Neural crest cell (in vitro differentiated cells): ENCODE data around the gene PIK3R1. TPM values are rescaled to one million over a fixed set of nuclear protein-coding genes. Genes with fewer than 3 reads are reported as not detected.

ENCODE experiments used
- DNase-seq: peaks from one replicate; pipeline ENCODE4 v3.0.0; 2021; ENCODE audit warnings: low read depth, mixed read lengths, low spot score
- H3K27ac Mint-ChIP-seq: one replicate; pipeline ENCODE4 v1.8.0; 2021; ENCODE audit warnings: mild to moderate bottlenecking, mixed read lengths; ENCODE audit not compliant: unreplicated experiment
- H3K27me3 Mint-ChIP-seq: 2 replicates; pipeline ENCODE4 v1.8.0; 2021; ENCODE audit warnings: low read depth, mild to moderate bottlenecking, mixed read lengths
- H3K36me3 Mint-ChIP-seq: 2 replicates; pipeline ENCODE4 v1.8.0; 2021; ENCODE audit warnings: low read depth, mild to moderate bottlenecking, mixed read lengths
- H3K4me1 Mint-ChIP-seq: 2 replicates; pipeline ENCODE4 v1.8.0; 2021; ENCODE audit warnings: mixed read lengths
- H3K4me3 Mint-ChIP-seq: one replicate; pipeline ENCODE4 v1.8.0; 2021; ENCODE audit warnings: mild to moderate bottlenecking, mixed read lengths
- H3K9me3 Mint-ChIP-seq: 2 replicates; pipeline ENCODE4 v1.8.0; 2021; ENCODE audit warnings: mixed read lengths
- total RNA-seq: library from RNA; stranded (reverse); gene quantifications from 2 replicates; pipeline ENCODE4 v1.2.1, GENCODE V29; 2021
- TF ChIP-seq, protein P1 (sequence below): fragments of 200-600 bp; sonication (generic); conservative IDR thresholded peaks from 2 replicates; pipeline ENCODE4 v1.5.0; 2021; ENCODE audit warnings: antibody characterized with exemption, mild to moderate bottlenecking

Gene PIK3R1
- total RNA-seq, 1 donor from 2014 or later: 59.9 TPM

DNA sequence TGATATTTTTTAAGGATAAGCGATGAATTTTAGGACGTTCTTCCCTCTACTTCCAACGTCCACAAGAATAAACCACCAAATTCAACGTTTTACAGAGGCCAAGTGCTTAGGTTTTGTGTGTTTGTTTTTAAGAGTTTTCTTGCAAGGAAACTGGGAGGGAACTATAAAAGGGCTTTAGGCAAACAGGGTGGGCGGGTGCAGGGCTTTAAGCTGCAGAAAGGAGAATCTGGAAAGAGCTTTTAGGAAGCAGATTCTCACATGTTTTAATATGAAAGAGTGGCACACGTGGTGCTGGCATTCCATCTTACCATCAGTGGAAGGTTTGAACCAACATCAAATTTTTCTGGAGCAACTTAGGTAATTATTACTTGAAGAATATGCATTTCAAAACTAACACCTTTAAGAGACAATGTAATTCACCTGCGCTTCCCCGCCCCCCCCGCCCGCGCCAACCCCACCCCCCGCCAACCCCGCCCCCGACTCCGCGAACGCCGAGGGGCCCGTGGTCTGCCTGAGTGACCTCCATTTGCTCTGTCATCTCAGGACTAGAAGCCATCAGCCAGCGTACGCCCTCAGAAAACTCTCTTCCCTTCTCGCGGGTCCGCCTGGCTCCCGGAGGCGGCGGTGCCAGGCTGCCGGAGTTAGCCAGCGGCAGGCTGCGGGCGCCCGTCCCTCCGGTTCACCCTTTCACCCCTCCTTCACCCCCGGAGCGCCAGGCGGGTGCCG, 911 bp upstream of the PIK3R1 start:
- DNase-seq: no peak
- Mint-ChIP-seq H3K4me1 (peaks cover 37% of the 10 kb centered on the region), H3K27ac (peak overlapping the region; percentile 90)

DNA sequence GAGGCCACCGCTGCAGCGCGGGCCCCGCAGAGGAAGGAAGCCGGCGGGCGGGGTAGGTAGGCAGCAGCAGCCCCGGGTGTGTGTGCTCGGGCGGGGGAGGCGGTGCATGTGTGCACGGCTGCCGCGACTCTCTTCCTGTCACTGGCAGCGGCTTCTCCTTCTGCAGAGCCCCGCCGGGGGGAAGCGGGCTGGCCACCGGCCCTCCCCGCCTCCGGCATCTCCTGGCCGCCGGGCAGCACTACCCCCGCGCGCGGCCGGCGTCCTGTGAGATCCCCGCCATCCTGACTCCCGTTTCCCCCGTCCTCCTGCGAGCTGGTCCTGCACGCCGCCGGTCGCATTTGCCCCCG, 315 bp downstream of the PIK3R1 start:
- TF ChIP-seq, protein P1, sequence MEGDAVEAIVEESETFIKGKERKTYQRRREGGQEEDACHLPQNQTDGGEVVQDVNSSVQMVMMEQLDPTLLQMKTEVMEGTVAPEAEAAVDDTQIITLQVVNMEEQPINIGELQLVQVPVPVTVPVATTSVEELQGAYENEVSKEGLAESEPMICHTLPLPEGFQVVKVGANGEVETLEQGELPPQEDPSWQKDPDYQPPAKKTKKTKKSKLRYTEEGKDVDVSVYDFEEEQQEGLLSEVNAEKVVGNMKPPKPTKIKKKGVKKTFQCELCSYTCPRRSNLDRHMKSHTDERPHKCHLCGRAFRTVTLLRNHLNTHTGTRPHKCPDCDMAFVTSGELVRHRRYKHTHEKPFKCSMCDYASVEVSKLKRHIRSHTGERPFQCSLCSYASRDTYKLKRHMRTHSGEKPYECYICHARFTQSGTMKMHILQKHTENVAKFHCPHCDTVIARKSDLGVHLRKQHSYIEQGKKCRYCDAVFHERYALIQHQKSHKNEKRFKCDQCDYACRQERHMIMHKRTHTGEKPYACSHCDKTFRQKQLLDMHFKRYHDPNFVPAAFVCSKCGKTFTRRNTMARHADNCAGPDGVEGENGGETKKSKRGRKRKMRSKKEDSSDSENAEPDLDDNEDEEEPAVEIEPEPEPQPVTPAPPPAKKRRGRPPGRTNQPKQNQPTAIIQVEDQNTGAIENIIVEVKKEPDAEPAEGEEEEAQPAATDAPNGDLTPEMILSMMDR: no peak
- Mint-ChIP-seq H3K4me3 (peak overlapping the region; percentile 95), H3K36me3 (peaks cover 14% of the 10 kb centered on the region), H3K9me3 (peaks cover 6% of the 10 kb centered on the region), H3K4me1 (peaks cover 37% of the 10 kb centered on the region), H3K27me3 (no peaks in the 10 kb centered on the region), H3K27ac (no peak overlapping the region)
- DNase-seq: no peak

More for the DNA sequence above, 911 bp upstream of the PIK3R1 start:
- Mint-ChIP-seq H3K4me3 (peak overlapping the region; percentile 94), H3K27me3 (no peaks in the 10 kb centered on the region), H3K36me3 (peaks cover 18% of the 10 kb centered on the region), H3K9me3 (peaks cover 11% of the 10 kb centered on the region)
- TF ChIP-seq, protein P1: no peak

DNA sequence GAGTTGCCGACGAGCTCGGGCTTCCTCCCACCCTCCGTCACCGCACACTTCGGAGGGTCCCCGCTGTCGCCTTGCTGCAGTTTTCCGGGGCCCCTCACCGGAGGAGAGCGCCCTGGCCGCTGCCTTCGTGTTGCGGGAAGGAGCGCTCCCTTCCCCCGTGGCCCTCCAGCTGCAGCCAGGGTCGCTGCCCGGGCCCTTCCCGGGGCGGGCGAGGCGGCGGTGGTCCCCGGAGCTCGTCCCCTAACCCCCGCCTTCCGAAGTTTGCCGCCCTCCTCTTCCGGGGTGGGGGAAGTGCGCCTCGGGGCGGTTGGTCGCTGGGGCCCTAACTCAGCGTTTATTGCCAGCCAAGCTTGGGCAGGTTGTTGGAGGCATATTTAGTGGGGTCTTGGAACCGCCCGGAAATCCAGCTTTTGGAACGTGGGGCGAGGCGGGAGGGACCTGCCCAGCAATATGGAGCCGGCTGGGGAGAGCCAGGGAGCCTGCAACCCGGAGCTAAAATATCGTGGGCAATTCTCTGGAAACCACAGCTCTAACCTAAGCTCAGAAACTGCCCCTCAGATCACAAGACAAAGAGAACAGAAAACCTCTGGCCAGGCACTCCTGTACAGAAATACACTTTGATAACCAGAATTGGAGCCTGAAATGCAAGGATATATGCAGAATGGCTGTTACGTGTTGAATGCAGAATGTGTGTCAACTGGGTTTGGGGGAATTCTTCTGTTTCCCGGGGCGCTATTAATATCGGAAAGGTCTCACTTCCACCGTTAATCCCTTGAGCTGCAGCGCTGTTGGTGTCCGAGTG, 890 bp downstream of the PIK3R1 start:
- TF ChIP-seq, protein P1: no peak
- Mint-ChIP-seq H3K36me3 (peaks cover 10% of the 10 kb centered on the region), H3K27me3 (no peaks in the 10 kb centered on the region), H3K4me3 (peak overlapping the region; percentile 95), H3K27ac (peak overlapping the region; percentile 1), H3K9me3 (peaks cover 2% of the 10 kb centered on the region), H3K4me1 (peaks cover 37% of the 10 kb centered on the region)
- DNase-seq: peak; percentile 51

DNA sequence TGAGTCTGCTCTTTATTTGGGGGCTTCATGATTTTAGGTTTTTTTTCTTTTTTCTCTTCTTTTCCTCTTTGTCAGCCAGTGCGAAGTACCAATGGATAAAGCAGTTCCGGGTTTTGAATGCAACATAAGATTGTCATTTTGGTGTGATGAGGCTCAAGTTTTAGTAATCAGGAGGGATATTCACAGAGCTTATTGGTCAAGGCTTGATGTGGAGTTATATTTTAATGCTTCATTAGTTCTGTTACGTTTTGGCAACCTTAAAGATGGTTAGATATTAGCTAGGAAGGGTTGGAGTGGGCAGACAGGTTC, 1.4 kb downstream of the PIK3R1 start:
- Mint-ChIP-seq H3K9me3 (no peaks in the 10 kb centered on the region), H3K36me3 (peaks cover 8% of the 10 kb centered on the region), H3K4me1 (peaks cover 39% of the 10 kb centered on the region), H3K27me3 (no peaks in the 10 kb centered on the region), H3K4me3 (peak overlapping the region; percentile 95), H3K27ac (peak overlapping the region; percentile 1)
- no peak for DNase-seq
- TF ChIP-seq, protein P1: no peak

DNA sequence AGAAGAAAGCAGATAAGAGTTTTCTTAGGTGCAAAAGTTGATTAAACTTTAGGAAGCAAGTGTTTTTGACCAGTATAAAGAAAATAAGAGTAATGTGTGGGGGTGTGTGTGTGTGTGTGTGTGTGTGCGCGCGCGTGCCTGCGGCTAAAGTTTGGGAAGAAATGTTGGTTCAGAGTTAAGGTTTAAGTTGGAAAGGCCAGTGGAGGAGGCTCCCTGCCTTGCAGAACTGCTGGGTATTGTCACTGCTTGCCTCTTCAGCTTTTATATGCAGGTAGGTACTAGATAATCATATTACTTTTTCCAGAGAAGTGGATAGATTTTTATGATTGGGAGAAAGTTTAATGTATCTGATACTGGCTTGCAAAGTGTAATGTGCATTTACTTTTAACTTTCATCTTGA, 2.0 kb downstream of the PIK3R1 start:
- TF ChIP-seq, protein P1: no peak
- Mint-ChIP-seq H3K36me3 (peaks cover 5% of the 10 kb centered on the region), H3K27me3 (no peaks in the 10 kb centered on the region), H3K4me1 (peaks cover 42% of the 10 kb centered on the region), H3K4me3 (peak overlapping the region; percentile 95), H3K9me3 (no peaks in the 10 kb centered on the region), H3K27ac (no peak overlapping the region)
- no peak for DNase-seq
